ENCODE data around the gene COL13A1. TPM values are rescaled to one million over a fixed set of nuclear protein-coding genes. Genes with fewer than 3 reads are reported as not detected.

The COL13A1 gene
- total RNA-seq, 1 experiment from 2014 or later: 3.6 TPM

- H4K5ac ChIP-seq (ENCODE audit: insufficient read length, low read depth, low read length): no peak overlapping the region
- no peak overlapping the region for H2AFZ ChIP-seq (ENCODE audit: low read length)
- no peak overlapping the region for H3T11ph ChIP-seq (ENCODE audit: low read length)
- no peak overlapping the region for H3K27ac Mint-ChIP-seq
- no peaks in the 10 kb centered on the region; a peak in 1 of 7 replicates for H3K36me3 Mint-ChIP-seq (ENCODE audit: insufficient read depth in 1 of 3, low read depth in 3 of 3)
- no peak overlapping the region for H2BK120ac ChIP-seq (ENCODE audit: low read depth, low read length, poor library complexity, severe bottlenecking)
- H3K4me1 Mint-ChIP-seq: peaks cover 28 to 32% of the 10 kb centered on the region in 2 experiments
- no peak for DNase-seq
- peaks cover 2% of the 10 kb centered on the region for H4K20me1 ChIP-seq (ENCODE audit: control insufficient read depth, insufficient read depth, insufficient read length)
- H3K14ac ChIP-seq (ENCODE audit: insufficient read depth, low read length): no peak overlapping the region; the same call in 1 of the 2 replicates
- no peak overlapping the region for H2BK15ac ChIP-seq (ENCODE audit: low read depth, low read length)
- H3K4me2 ChIP-seq (ENCODE audit: insufficient read depth, insufficient read length, low read length): no peak overlapping the region
- H3K4ac ChIP-seq (ENCODE audit: low read depth, low read length): no peak overlapping the region
- peaks cover 4% of the 10 kb centered on the region; the same call in 1 of the 2 replicates for H3K4me1 ChIP-seq (ENCODE audit: insufficient read depth, low read length)
- H3K27me3 ChIP-seq (ENCODE audit: insufficient read depth, low read length): no peaks in the 10 kb centered on the region
- H2BK12ac ChIP-seq (ENCODE audit: insufficient read length, low read depth, low read length): no peak overlapping the region
- H3K23me2 ChIP-seq (ENCODE audit: insufficient read length, low read depth, low read length, poor library complexity, severe bottlenecking): no peaks in the 10 kb centered on the region
- H3K9me3 ChIP-seq (ENCODE audit: control insufficient read depth, low read depth, low read length): no peaks in the 10 kb centered on the region
- no peaks in the 10 kb centered on the region for H3K79me2 ChIP-seq (ENCODE audit: insufficient read depth, low read length)
- H3K27me3 Mint-ChIP-seq (ENCODE audit: low read depth): peaks cover 14% of the 10 kb centered on the region
- no peak overlapping the region for H4K8ac ChIP-seq (replicated peaks; ENCODE audit: insufficient read length, low read depth, low read length)
- no peak overlapping the region for H3K23ac ChIP-seq (ENCODE audit: insufficient read length, low read depth, low read length)
- H2BK20ac ChIP-seq (ENCODE audit: low read depth, low read length, poor library complexity, severe bottlenecking): no peak overlapping the region
- TF ChIP-seq CTCF (conservative IDR thresholded peaks at IDR 0.05): no peak
- H4K91ac ChIP-seq (ENCODE audit: insufficient read length, low read depth, low read length): no peak overlapping the region
- no peak overlapping the region for H3K27ac ChIP-seq (ENCODE audit: insufficient read length, low read depth, low read length)
- H3K9ac ChIP-seq (ENCODE audit: extremely low read depth, insufficient read length, low read length): no peak overlapping the region
- no peak overlapping the region for H2AK5ac ChIP-seq (ENCODE audit: insufficient read length, low read length)
- H3K4me3 Mint-ChIP-seq: no peak overlapping the region
- no peaks in the 10 kb centered on the region for H3K9me3 Mint-ChIP-seq
- H3K79me1 ChIP-seq (ENCODE audit: insufficient read depth, low read depth, low read length, poor library complexity, severe bottlenecking): no peaks in the 10 kb centered on the region
- H3K18ac ChIP-seq (ENCODE audit: insufficient read length, low read depth, low read length): no peak overlapping the region
- H2BK5ac ChIP-seq (ENCODE audit: insufficient read length, low read length): no peak overlapping the region
- WGBS (ENCODE audit: extremely low coverage, insufficient read length, low lambda C conversion rate): no CpG with 5 or more reads among the region's 9 CpGs
- H3K56ac ChIP-seq (ENCODE audit: insufficient read length, low read depth, low read length): no peak overlapping the region
These were observed 26.6 kb downstream of the COL13A1 start for GRCh38 chr10:69828144-69828870.

All from H9 (cell line).